Melanocyte of skin (primary cell): ENCODE results near the gene SNAPC2. TPM values are rescaled to one million over a fixed set of nuclear protein-coding genes. Genes with fewer than 3 reads are reported as not detected.

ENCODE experiments used
- total RNA-seq, 2 donors: library from RNA; depleted of rRNA; stranded (reverse); fragments of >200 nt; gene quantifications; 2 replicates each; pipeline ENCODE4 v1.2.3, GENCODE V29; 2012

Gene SNAPC2, protein sequence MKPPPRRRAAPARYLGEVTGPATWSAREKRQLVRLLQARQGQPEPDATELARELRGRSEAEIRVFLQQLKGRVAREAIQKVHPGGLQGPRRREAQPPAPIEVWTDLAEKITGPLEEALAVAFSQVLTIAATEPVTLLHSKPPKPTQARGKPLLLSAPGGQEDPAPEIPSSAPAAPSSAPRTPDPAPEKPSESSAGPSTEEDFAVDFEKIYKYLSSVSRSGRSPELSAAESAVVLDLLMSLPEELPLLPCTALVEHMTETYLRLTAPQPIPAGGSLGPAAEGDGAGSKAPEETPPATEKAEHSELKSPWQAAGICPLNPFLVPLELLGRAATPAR
- 10 to 100 TPM; 19.3 to 25.3 TPM for total RNA-seq

DNA sequence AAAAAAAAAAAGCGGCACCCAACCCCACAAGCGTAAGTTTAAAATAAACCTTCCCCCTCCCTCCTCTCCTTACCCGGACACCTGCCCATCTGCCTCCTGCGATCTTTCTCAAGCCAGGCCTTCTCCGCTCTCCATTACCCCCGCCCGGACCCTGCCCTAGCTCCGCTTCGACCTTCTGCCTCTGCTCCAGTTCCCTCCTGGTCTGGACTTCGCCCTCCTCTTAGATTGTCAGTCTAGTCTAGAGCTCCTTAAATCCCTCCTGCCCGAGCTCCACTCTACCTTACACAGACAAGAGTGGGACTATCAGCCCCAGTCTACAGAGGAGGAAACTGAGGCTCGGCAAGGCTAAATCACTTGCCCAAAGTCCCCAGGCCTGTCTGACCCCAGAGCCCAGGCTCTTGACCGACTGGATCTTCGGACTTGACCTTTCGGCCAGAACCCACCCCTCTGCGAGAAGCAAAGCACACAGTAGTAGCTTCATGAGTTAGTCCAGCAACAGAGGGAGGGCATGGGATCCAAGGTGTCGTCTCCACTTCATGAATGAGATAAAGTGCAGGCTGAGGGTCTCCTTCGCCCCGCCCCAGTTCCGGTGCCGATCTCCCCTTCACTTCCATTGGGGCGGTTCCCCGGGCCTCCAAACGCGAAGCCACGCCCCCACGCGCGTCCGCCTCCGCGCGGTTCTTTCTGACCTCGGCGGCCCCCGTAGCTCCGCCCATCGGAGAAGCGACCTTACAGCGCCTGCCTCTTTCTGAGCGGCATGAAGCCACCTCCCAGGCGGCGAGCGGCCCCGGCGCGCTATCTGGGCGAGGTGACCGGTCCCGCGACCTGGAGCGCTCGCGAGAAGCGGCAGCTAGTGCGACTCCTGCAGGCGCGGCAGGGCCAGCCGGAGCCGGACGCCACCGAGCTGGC, at the start of gene SNAPC2:
Gene SNAPC2 (plus strand): TSS at position 729 of the 909 bp plus-strand sequence. CDS start 29 bp downstream, at position 758.

DNA sequence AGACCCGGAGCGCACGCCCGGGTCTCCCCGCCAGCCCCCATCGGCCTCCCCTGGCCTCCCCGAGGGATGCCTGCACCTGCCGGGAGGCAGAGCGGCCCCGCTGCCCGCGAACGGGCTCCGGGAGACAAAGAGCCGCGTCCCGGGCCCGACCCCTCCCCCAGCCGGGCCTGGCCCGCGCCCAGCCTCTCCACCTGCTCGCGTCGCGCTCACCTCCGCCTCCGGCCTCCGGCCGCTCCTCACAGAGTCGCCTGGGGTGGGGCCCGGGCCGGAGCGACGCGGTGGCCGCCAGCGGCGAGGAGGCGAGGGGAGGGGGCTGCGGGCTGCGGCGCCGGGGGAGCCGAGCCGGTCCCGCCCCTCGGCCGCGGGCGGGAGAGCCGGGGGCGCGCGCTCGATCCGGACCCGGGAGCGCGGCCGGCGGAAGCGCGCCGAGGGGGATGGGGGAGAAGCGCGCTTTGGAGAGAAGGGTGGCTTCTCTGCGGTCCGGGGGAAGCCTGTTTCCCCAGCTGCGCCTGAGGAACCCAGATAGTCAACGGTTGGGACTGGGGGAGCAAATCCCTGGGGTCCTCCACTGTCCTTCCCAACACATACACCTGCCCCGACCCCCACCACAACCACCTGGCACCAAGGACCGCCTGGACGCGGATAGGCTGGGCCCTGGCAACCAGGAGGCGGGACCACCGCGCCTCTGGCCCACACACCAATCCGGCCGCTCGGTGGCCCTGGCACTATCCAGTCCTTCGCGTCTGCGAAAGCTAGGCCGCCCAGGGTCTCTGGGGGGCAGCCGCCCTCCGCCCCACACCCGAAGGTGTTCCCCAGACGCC, 45.9 kb upstream of the SNAPC2 start, which contains the start of gene PRR36:
Gene PRR36 (minus strand): TSS at position 315 of the 821 bp plus-strand sequence. CDS start 701 bp downstream, outside the sequence.

DNA sequence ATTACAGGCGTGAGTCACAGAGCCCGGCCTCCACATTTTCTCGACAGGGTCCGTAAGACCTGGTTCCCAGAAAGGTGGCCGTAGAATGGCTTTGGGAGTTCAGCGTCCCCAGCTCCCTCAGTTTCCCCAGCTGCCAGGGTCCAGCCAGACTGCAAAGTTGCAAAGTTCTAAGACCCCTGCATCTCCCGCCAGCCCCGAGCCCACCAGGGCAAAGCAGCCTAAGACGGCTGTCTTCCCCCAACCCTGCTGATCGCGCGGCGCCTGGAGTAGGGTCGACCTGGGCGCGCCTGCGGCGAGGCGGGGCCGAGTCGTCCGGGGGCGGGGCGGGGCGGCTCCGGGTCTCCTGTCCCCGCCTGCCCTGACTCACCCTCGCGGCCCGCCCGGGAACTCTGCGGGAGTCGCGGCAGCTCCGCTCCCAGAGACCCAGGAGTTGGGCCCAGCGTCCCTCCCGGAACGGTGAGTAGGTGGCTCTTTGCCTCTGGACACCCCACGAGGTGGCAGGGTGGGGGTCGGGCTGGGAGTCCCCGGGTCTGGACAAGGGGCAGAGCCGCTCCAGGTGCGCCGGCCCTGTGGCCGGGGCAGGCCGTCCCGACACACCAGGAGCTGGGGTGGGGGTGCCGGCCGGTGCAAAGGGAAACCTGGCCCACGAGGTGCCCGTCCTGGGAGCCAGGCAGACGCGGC, 31.9 kb upstream of the SNAPC2 start, which contains the start of gene LRRC8E:
Gene LRRC8E (plus strand): TSS at position 366 of the 681 bp plus-strand sequence. CDS start 7,094 bp downstream, outside the sequence.

DNA sequence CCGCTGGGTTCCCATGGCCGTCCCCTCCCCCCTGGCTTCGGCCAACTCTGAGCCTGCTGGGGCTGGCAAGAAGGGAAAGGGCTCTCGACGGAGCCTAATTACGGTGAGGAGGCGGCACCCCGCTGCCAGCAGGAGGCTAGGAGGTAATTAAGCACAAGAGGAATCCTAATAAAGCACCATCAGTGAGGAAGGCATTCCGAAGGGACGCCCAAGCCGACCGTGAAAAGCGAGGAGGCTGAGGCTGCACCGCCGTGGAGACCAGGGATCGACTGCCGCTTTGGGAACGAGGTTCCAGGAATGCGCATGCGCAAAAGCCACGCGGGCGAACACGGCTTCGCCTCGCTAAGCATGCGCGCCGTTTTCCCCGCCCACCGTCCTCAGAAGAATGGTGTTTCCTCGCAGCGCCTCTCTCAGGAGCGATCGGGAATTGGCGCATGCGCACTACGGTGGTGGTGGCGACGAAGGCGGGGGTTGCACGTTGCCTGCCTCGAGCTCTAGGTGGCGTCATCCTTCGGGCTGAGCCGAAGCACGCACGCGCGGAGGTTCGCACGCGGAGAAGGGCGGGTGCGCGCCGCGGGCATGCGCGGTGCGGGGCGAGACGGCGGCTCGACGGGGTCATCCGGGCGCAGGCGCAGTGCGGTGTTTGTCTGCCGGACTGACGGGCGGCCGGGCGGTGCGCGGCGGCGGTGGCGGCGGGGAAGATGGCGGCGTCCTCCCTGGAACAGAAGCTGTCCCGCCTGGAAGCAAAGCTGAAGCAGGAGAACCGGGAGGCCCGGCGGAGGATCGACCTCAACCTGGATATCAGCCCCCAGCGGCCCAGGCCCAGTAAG, 16.7 kb upstream of the SNAPC2 start, which contains the start of gene MAP2K7:
Gene MAP2K7 (plus strand): TSS at position 634 of the 830 bp plus-strand sequence. CDS start 68 bp downstream, at position 702.

DNA sequence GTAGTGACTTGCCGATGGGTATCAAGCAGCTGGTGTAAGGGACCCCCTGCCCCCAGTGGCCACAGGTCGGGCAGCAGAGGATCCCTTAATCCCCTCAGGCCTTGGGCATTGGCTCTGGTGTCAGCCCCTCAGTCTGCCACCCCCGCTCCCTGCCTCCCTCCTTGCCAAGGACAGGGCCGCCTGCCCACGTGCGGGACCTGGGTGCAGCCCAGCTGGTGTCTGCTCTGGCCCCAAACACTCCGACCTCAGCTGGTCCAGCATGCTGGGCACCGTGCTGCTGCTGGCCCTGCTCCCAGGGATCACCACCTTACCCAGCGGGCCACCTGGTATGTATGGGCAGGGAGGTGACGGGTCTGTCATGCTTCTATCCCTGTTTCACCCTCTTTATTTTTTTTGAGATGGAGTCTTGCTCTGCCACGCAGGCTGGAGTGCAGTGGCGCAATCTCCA, 5.5 kb upstream of the SNAPC2 start, which contains the start of gene TGFBR3L:
Gene TGFBR3L (plus strand): TSS at position 233 of the 448 bp plus-strand sequence.

DNA sequence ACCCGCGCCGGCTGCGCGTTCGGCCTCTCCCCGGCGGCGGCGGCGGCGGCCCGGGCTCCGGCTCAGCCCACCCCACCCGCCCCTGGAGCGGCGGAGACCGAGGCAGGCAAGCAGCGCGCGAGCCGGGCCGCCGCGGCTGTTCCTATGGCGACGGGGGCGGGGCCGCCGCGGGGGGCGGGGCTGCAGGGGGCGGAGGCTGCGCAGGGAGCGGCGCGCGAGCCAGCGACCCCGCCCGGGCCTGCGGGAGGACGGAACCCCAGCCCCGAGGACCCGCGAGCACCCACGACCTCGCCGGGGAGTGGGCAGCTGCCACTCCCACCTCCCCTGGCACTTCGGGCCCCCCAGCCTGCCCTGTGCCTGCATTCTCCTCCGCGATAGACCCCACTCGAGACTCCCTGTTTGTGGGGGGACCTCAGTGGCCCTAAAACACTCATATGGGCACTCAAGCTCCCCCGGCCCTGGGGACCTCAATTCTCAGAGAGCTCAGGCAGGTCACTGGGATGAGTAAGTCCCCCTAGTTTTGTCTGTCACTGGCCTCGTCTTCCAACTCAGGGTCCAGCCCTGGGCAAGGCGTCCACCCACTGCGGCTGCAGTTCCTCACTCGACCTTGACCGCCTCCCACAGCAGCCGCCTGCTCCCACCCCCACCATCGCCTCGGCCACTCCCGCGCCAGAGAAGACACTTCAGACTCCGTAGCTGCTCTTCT, 6.0 kb downstream of the SNAPC2 start, which contains the start of gene CTXN1:
Gene CTXN1 (minus strand): TSS at position 115 of the 706 bp plus-strand sequence. CDS start 597 bp downstream, outside the sequence.

DNA sequence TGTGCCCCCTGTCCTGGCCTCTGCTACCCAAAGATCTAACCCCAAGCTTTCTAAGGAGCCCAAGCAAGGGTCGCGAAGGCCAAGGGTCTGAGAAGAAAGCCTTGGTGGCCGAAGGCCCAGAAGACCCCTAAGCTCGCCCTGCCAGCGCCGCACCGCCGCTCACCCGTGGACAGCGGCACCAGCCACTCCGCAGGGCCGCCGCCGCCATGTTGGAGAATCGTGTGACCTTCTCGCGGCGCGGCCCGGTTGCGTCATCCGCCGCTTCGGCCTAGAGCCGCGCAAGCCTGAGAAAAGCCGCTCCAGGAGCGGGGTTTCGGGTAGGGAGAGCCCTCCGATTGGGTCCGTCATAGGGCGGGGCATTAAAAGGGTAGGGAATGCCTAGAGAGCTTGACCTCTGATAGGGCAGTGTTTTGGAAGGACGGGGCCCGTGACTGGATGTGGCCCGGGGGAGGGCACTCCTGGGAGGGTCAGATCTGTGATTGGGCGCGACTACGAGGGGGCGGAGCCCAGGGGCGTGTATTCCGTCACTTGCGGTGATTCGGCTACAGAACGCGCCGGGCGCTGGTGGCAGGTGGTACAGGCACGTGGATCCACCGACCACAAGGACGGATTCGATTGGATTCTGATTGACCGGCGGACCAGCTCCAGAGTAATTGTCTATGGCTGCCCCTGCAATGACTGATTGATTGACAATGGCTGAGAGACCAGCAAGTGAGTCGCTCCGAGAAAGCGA, 23.5 kb downstream of the SNAPC2 start, which contains the start of gene TIMM44:
Gene TIMM44 (minus strand): TSS at position 223 of the 733 bp plus-strand sequence. CDS start 15 bp downstream, at position 208.

Other genes with a start within 250 kb of the SNAPC2 start
- not detected for gene MCEMP1, start 243.2 kb upstream of the SNAPC2 start, total RNA-seq
- 10 to 100 TPM; 17.2 to 19.3 TPM for gene TRAPPC5, start 239.5 kb upstream of the SNAPC2 start, total RNA-seq
- gene FCER2, start 218.2 kb upstream of the SNAPC2 start, total RNA-seq, result not detected
- not detected for gene CLEC4G, start 188.2 kb upstream of the SNAPC2 start, total RNA-seq
- not detected for gene CD209, start 172.8 kb upstream of the SNAPC2 start, total RNA-seq
- gene CLEC4M, start 157.1 kb upstream of the SNAPC2 start, total RNA-seq, result not detected
- gene EVI5L, start 90.1 kb upstream of the SNAPC2 start, total RNA-seq, result 10 to 100 TPM; 11.3 to 18.9 TPM
- gene PRR36, start 45.9 kb upstream of the SNAPC2 start, total RNA-seq, result not detected
- 1 to 10 TPM; 2.1 to 6.0 TPM for gene LRRC8E, start 31.8 kb upstream of the SNAPC2 start, total RNA-seq
- gene MAP2K7, start 16.5 kb upstream of the SNAPC2 start, total RNA-seq, result 10 to 100 TPM in 1 of 2 donors, 1 to 10 TPM in 1; 8.6 to 11.0 TPM
- gene TGFBR3L, start 5.5 kb upstream of the SNAPC2 start, total RNA-seq, result under 1 TPM in 1 of 2 donors, not detected in 1; 0.67 TPM
- under 1 TPM; 0.33 to 0.34 TPM for gene CTXN1, start 5.8 kb downstream of the SNAPC2 start, total RNA-seq
- 10 to 100 TPM; 38.2 to 57.9 TPM for gene TIMM44, start 23.3 kb downstream of the SNAPC2 start, total RNA-seq
- gene ELAVL1, start 85.3 kb downstream of the SNAPC2 start, total RNA-seq, result 10 to 100 TPM; 27.2 to 43.6 TPM
- gene CCL25, start 132.4 kb downstream of the SNAPC2 start, total RNA-seq, result not detected
- gene FBN3, start 229.3 kb downstream of the SNAPC2 start, total RNA-seq, result not detected